Measurements from ENCODE around the gene SKAP1. TPM values are rescaled to one million over a fixed set of nuclear protein-coding genes. Genes with fewer than 3 reads are reported as not detected.

Gene SKAP1
- total RNA-seq, 1 donor from 2014 or later: not detected

GRCh38 chr17:48352630-48353029, 77.4 kb downstream of the SKAP1 start:
- TF ChIP-seq CTCF (IDR thresholded peaks at IDR 0.05; ENCODE audit: partially characterized antibody, unreplicated experiment): no peak
- no peak for DNase-seq
- Mint-ChIP-seq H3K9me3 (ENCODE audit: unreplicated experiment) (no peaks in the 10 kb centered on the region), H3K27me3 (ENCODE audit: unreplicated experiment) (no peaks in the 10 kb centered on the region), H3K4me1 (ENCODE audit: low read depth, unreplicated experiment) (no peaks in the 10 kb centered on the region), H3K4me3 (ENCODE audit: unreplicated experiment) (no peak overlapping the region), H3K36me3 (ENCODE audit: unreplicated experiment) (no peaks in the 10 kb centered on the region), H3K27ac (ENCODE audit: unreplicated experiment) (no peak overlapping the region)

DNA sequence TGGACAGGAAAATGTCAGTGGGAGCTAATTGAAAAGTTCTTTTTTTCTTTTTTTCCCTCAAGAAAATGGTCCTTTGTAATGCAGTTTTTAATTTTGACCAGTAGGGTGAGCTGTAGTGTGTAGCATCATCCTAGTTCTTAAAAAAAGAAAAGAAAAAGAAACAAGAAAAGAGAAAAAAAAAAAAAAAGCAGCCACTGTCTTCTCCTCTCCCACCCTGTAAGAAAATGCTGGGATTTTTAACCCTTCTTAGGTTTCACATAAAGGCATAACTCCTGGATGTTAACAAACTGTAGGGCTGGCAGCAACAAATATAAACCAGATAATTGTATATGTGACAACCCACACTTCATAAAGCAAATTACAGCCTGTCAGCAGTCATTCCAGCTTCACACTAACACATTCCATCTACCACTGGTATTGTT, 78.1 kb downstream of the SKAP1 start:
- H3K27me3 Mint-ChIP-seq (ENCODE audit: unreplicated experiment): no peaks in the 10 kb centered on the region
- no peaks in the 10 kb centered on the region for H3K4me1 Mint-ChIP-seq (ENCODE audit: low read depth, unreplicated experiment)
- no peaks in the 10 kb centered on the region for H3K36me3 Mint-ChIP-seq (ENCODE audit: unreplicated experiment)
- no peak overlapping the region for H3K27ac Mint-ChIP-seq (ENCODE audit: unreplicated experiment)
- H3K9me3 Mint-ChIP-seq (ENCODE audit: unreplicated experiment): no peaks in the 10 kb centered on the region
- peak; percentile 80 for TF ChIP-seq CTCF (IDR thresholded peaks at IDR 0.05; ENCODE audit: partially characterized antibody, unreplicated experiment)
- H3K4me3 Mint-ChIP-seq (ENCODE audit: unreplicated experiment): no peak overlapping the region
- DNase-seq: no peak

DNA sequence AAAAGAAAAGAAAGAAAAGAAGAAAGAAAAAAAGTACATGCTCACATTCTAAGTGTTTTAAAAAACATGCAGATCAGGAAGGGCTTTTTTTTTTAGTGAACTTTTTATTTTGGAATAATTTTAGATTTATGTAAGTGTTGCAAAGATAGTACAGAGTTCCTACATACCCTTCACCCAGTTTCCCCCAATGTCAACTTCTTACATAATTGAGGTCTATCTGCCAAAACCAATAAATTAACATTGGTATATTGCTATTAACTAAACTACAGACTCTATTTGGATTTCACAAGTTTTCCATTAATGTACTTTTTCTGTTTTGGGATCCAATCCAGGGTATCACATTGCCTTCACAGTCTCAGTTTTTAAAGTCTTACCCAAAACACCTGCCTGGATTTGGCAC, 81.7 kb downstream of the SKAP1 start:
- Mint-ChIP-seq H3K27ac (ENCODE audit: unreplicated experiment) (no peak overlapping the region), H3K9me3 (ENCODE audit: unreplicated experiment) (no peaks in the 10 kb centered on the region), H3K4me3 (ENCODE audit: unreplicated experiment) (no peak overlapping the region), H3K4me1 (ENCODE audit: low read depth, unreplicated experiment) (no peaks in the 10 kb centered on the region), H3K27me3 (ENCODE audit: unreplicated experiment) (no peaks in the 10 kb centered on the region), H3K36me3 (ENCODE audit: unreplicated experiment) (no peaks in the 10 kb centered on the region)
- no peak for TF ChIP-seq CTCF (IDR thresholded peaks at IDR 0.05; ENCODE audit: partially characterized antibody, unreplicated experiment)
- no peak for DNase-seq

DNA sequence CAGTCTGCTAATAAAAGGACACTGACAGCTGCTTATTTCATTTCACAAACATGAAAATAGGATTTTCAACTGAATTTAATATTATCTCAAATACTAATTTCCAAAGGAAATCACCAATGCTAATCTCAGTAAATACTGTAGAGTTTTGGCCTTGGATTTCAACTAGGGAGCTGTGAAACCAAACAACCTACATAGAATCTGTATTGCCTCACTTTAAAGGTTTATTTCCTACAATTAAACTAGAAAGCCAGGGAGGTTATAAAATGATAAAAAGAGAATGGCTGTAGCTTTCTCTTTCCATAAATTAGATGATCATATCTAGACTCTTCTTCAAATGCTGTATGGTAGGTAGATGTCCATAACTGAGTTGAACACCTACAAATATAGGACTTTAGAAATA, 82.8 kb downstream of the SKAP1 start:
- no peaks in the 10 kb centered on the region for H3K4me1 Mint-ChIP-seq (ENCODE audit: low read depth, unreplicated experiment)
- no peak overlapping the region for H3K4me3 Mint-ChIP-seq (ENCODE audit: unreplicated experiment)
- H3K27me3 Mint-ChIP-seq (ENCODE audit: unreplicated experiment): no peaks in the 10 kb centered on the region
- H3K27ac Mint-ChIP-seq (ENCODE audit: unreplicated experiment): no peak overlapping the region
- no peak for TF ChIP-seq CTCF (IDR thresholded peaks at IDR 0.05; ENCODE audit: partially characterized antibody, unreplicated experiment)
- no peak for DNase-seq
- H3K9me3 Mint-ChIP-seq (ENCODE audit: unreplicated experiment): no peaks in the 10 kb centered on the region
- no peaks in the 10 kb centered on the region for H3K36me3 Mint-ChIP-seq (ENCODE audit: unreplicated experiment)

- no peak for TF ChIP-seq CTCF (IDR thresholded peaks at IDR 0.05; ENCODE audit: partially characterized antibody, unreplicated experiment)
- Mint-ChIP-seq H3K27me3 (ENCODE audit: unreplicated experiment) (no peaks in the 10 kb centered on the region), H3K4me1 (ENCODE audit: low read depth, unreplicated experiment) (no peaks in the 10 kb centered on the region), H3K9me3 (ENCODE audit: unreplicated experiment) (no peaks in the 10 kb centered on the region), H3K4me3 (ENCODE audit: unreplicated experiment) (no peak overlapping the region), H3K36me3 (ENCODE audit: unreplicated experiment) (no peaks in the 10 kb centered on the region), H3K27ac (ENCODE audit: unreplicated experiment) (no peak overlapping the region)
- no peak for DNase-seq
These were observed 85.8 kb downstream of the SKAP1 start for GRCh38 chr17:48344251-48344650.
